Mesendoderm (in vitro differentiated cells): ENCODE results near the gene EME2.

ENCODE experiments used
- DNase-seq: peaks from one replicate; pipeline ENCODE4 v3.0.0; 2013
- H2AK5ac ChIP-seq: 2 replicates; pipeline ENCODE4 v1.6.1; 2013; ENCODE audit warnings: low read length, inconsistent platforms
- H2BK120ac ChIP-seq: 2 replicates; pipeline ENCODE4 v1.6.1; 2013; ENCODE audit warnings: low read depth, mild to moderate bottlenecking, low read length, moderate library complexity, mixed read lengths
- H2BK15ac ChIP-seq: replicated peaks from 2 replicates; pipeline ENCODE4 v1.6.1; 2013; ENCODE audit warnings: low read depth, mild to moderate bottlenecking, moderate library complexity
- H2BK5ac ChIP-seq: 2 replicates; pipeline ENCODE4 v1.6.1; 2013; ENCODE audit warnings: low read length, inconsistent platforms
- H3K18ac ChIP-seq: 2 replicates; pipeline ENCODE4 v1.6.1; 2013; ENCODE audit warnings: mild to moderate bottlenecking, low read length, mixed read lengths
- H3K23ac ChIP-seq: one replicate; pipeline ENCODE4 v1.6.1; 2013; ENCODE audit warnings: low read length
- H3K27ac ChIP-seq: 2 replicates; pipeline ENCODE4 v1.5.1; 2013; ENCODE audit warnings: low read depth, mild to moderate bottlenecking, inconsistent platforms, low read length, moderate library complexity
- H3K27me3 ChIP-seq: 2 replicates; pipeline ENCODE4 v1.6.1; 2013; ENCODE audit warnings: low read length, control low read depth, mild to moderate bottlenecking, inconsistent platforms; ENCODE audit not compliant: insufficient read depth, poor library complexity
- H3K36me3 ChIP-seq: 2 replicates; pipeline ENCODE4 v1.6.1; 2013; ENCODE audit warnings: low read length, inconsistent platforms; ENCODE audit not compliant: control insufficient read depth, insufficient read depth
- H3K4ac ChIP-seq: one replicate; pipeline ENCODE4 v1.6.1; 2013; ENCODE audit warnings: low read depth, mild to moderate bottlenecking, low read length, moderate library complexity
- H3K4me1 ChIP-seq: 2 replicates; pipeline ENCODE4 v1.6.1; 2013; ENCODE audit warnings: low read depth, low read length, inconsistent platforms; ENCODE audit not compliant: control insufficient read depth
- H3K4me2 ChIP-seq: 2 replicates; pipeline ENCODE4 v1.6.1; 2013; ENCODE audit warnings: low read length
- H3K4me3 ChIP-seq: 2 replicates; pipeline ENCODE4 v1.5.1; 2013; ENCODE audit warnings: mild to moderate bottlenecking, low read length
- H3K56ac ChIP-seq: one replicate; pipeline ENCODE4 v1.6.1; 2013; ENCODE audit warnings: low read length
- H3K79me1 ChIP-seq: 2 replicates; pipeline ENCODE4 v1.6.1; 2013; ENCODE audit warnings: low read length, inconsistent platforms
- H3K79me2 ChIP-seq: 2 replicates; pipeline ENCODE4 v1.6.1; 2013; ENCODE audit warnings: mild to moderate bottlenecking, low read length; ENCODE audit not compliant: control insufficient read depth, insufficient read depth
- H3K9ac ChIP-seq: 2 replicates; pipeline ENCODE4 v1.6.1; 2013; ENCODE audit warnings: low read length, inconsistent platforms
- H4K5ac ChIP-seq: one replicate; pipeline ENCODE4 v1.6.1; 2013; ENCODE audit warnings: low read length
- H4K8ac ChIP-seq: one replicate; pipeline ENCODE4 v1.6.1; 2013; ENCODE audit warnings: low read depth, mild to moderate bottlenecking, control low read depth, low read length, moderate library complexity
- WGBS: extraction: QIAGEN DNeasy Blood & Tissue Kit; methylation state at CpG from one replicate; pipeline ENCODE4 v1.1.7; 2013; ENCODE audit warnings: low lambda C conversion rate, missing lambda C conversion rate; ENCODE audit not compliant: insufficient coverage; ENCODE audit errors: extremely low coverage; 5-methylcytosine and 5-hydroxymethylcytosine counted together

EME2 gene

DNA sequence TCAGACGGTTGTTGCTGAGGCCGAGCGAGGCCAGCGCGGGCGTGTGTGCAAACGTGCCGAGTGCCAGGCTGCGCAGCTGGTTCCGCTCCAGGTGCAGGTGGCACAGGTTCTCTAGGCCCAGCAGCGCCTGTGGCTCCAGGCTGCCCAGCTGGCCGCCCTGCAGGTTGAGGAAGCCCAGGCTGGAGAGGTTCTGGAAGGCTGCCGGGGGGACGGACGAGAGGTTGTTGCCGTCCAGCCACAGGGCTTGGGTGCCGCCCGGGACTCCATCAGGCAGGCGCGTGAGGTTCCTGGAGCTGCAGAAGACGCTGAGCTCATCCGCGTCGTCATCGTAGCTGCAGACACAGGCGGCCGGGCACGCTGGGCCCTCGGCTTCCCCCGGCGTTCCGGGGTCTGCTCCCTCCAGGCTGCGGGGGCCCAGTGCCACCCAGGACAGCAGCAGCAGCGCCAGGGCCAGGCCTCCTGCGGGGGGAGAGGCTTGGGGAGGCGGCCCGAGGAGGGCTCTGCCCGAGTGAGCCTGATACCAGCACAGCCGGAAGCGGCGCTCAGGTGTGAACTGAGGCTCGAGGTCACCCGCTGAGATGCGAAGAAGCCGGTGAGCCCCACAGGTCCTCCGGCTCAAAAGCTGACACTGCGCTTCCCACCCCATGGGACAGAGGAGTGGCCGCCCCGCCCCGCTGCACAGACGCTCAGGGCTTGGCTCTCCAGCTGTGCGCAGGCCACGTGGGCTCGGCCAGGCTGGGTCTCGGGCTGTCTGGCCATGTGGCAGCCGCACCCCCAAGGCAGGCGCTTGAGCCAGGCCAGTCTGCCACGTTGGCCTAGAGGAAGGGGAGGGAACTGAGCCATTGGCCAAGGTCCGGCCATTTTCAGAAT lies 19.6 kb downstream of the EME2 start:
- no peaks in the 10 kb centered on the region for H3K36me3 ChIP-seq
- DNase-seq, result no peak
- no peak overlapping the region for H4K8ac ChIP-seq
- H3K4me1 ChIP-seq, result no peaks in the 10 kb centered on the region
- H3K23ac ChIP-seq, result no peak overlapping the region
- WGBS, result no CpG with 5 or more reads among the region's 59 CpGs
- no peak overlapping the region for H2BK5ac ChIP-seq
- no peak overlapping the region for H2BK120ac ChIP-seq
- no peak overlapping the region for H3K18ac ChIP-seq
- no peaks in the 10 kb centered on the region for H3K27me3 ChIP-seq
- no peak overlapping the region for H3K56ac ChIP-seq
- no peak overlapping the region for H3K4me2 ChIP-seq
- no peak overlapping the region for H2AK5ac ChIP-seq
- H3K4me3 ChIP-seq, result no peak overlapping the region
- H2BK15ac ChIP-seq, result no peak overlapping the region
- H3K27ac ChIP-seq, result no peak overlapping the region
- H3K9ac ChIP-seq, result no peak overlapping the region
- H3K79me1 ChIP-seq, result peaks cover 2% of the 10 kb centered on the region
- H4K5ac ChIP-seq, result no peak overlapping the region
- no peaks in the 10 kb centered on the region for H3K79me2 ChIP-seq
- no peak overlapping the region for H3K4ac ChIP-seq

DNA sequence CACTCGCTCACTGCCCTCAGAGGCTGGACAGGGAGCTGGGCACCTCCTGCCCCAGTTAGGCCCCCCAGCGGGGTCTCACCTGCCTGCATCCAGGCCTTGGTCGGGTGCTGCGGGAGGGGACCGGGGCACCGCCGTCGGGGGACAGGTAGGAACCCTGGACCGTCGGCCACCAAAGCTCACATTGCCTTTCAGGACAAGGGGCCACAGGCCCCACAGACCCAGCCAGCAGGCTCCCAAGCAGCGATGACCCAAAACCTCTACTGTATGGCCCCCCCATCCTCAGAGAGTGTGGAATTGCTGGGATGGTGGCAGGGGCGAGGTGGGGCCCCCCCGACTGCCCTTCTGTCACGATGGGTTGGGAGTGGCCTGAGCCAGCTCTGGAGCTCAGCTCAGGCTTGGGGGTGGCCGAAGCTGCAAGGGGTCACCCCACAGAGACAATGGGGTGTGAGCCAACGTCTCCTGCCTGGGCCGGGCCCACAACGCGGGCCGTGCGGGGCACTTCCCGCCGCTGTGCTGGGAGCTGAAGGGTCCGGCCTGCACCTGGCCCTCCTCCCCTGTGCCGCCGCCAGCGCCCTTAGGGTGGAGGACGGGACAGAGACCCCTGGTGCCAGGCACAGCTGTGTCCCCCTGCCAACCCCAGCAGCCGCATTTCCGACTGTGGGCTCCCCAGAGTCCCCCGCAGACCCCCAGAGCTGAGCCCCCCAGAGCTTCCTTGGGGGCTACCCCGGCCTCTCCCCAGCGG lies 20.4 kb downstream of the EME2 start:
- DNase-seq, result no peak
- H2BK120ac ChIP-seq, result no peak overlapping the region
- H3K4me3 ChIP-seq, result no peak overlapping the region
- no peak overlapping the region for H3K4ac ChIP-seq
- no peaks in the 10 kb centered on the region for H3K79me1 ChIP-seq
- no peak overlapping the region for H2BK5ac ChIP-seq
- H4K8ac ChIP-seq, result no peak overlapping the region
- no peak overlapping the region for H3K56ac ChIP-seq
- H3K79me2 ChIP-seq, result no peaks in the 10 kb centered on the region
- no peaks in the 10 kb centered on the region for H3K27me3 ChIP-seq
- H3K9ac ChIP-seq, result no peak overlapping the region
- WGBS, result no CpG with 5 or more reads among the region's 33 CpGs
- H3K4me2 ChIP-seq, result no peak overlapping the region
- no peak overlapping the region for H2AK5ac ChIP-seq
- H3K23ac ChIP-seq, result no peak overlapping the region
- H3K36me3 ChIP-seq, result no peaks in the 10 kb centered on the region
- H4K5ac ChIP-seq, result no peak overlapping the region
- H3K4me1 ChIP-seq, result no peaks in the 10 kb centered on the region
- no peak overlapping the region for H3K18ac ChIP-seq
- no peak overlapping the region for H2BK15ac ChIP-seq
- no peak overlapping the region for H3K27ac ChIP-seq

GRCh38 chr16:1793578-1794220 lies 21.1 kb downstream of the EME2 start, which contains the start of gene IGFALS:
Gene IGFALS, minus strand, starts transcription at chr16:1793705. Its CDS starts 53 bp downstream, at chr16:1793652.
- Histone ChIP-seq H2BK5ac (no peak within 1 kb of the TSS), H3K18ac (no peak within 1 kb of the TSS), H3K4ac (no peak within 1 kb of the TSS), H3K4me1 (no peaks in the 10 kb centered on the region), H3K36me3 (no peaks in the 10 kb centered on the region), H3K79me2 (no peaks in the 10 kb centered on the region), H4K5ac (no peak within 1 kb of the TSS), H3K79me1 (no peaks in the 10 kb centered on the region), H3K27ac (no peak within 1 kb of the TSS), H3K56ac (no peak within 1 kb of the TSS), H3K4me3 (no peak within 1 kb of the TSS), H3K9ac (no peak within 1 kb of the TSS), H3K4me2 (no peak within 1 kb of the TSS), H3K23ac (no peak within 1 kb of the TSS), H2BK15ac (no peak within 1 kb of the TSS), H3K27me3 (no peaks in the 10 kb centered on the region), H2BK120ac (no peak within 1 kb of the TSS), H4K8ac (no peak within 1 kb of the TSS), H2AK5ac (no peak within 1 kb of the TSS)
- WGBS, result no CpG with 5 or more reads among the region's 28 CpGs
- no peak for DNase-seq

GRCh38 chr16:1794221-1794871 lies 21.7 kb downstream of the EME2 start:
- Histone ChIP-seq H3K4me3 (no peak overlapping the region), H2BK5ac (no peak overlapping the region), H3K56ac (no peak overlapping the region), H2BK120ac (no peak overlapping the region), H3K36me3 (no peaks in the 10 kb centered on the region), H3K4me2 (no peak overlapping the region), H3K79me2 (no peaks in the 10 kb centered on the region), H3K27me3 (no peaks in the 10 kb centered on the region), H2AK5ac (no peak overlapping the region), H4K5ac (no peak overlapping the region), H3K18ac (no peak overlapping the region), H4K8ac (no peak overlapping the region), H3K9ac (no peak overlapping the region), H3K23ac (no peak overlapping the region), H3K4ac (no peak overlapping the region), H3K4me1 (no peaks in the 10 kb centered on the region), H3K27ac (no peak overlapping the region), H2BK15ac (no peak overlapping the region), H3K79me1 (no peaks in the 10 kb centered on the region)
- DNase-seq, result no peak
- WGBS, result no CpG with 5 or more reads among the region's 18 CpGs

DNA sequence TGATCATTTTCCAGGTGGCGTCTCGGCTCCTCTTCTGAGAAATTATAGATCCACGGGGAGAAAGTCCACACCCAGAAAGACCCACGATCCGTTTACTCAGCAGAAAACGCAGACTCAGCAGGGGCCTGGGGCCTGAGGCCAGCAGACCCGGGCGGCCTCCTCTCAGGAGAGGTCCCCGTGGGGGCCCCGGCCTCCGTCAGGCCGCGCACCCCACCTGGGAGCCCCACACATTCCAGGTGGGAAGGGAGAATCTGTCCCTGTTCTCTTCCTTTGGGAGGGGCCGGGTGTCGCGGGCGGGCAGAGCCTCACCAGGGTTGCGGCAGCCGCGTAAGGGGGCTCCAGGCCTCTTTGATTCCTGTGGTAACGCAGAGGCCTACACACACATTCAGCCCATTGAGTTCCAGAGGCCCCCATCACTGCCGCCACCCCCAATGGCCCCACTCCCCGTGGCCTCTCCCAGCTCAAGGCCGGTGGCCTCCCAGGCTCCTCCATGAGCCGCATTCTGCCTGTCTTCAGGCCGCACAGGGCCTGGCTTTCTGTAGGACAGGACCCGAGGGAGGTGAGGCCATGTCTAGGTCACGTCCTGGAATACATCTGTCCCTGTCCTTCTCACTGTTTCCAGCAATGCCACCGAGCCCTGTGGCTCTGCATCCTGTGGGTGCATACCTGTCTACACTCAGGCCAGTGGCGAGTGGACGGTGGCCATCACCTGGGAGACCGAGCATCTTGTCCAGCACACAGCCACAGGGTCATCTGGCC lies 22.5 kb downstream of the EME2 start:
- Histone ChIP-seq H3K56ac (no peak overlapping the region), H2AK5ac (no peak overlapping the region), H3K9ac (no peak overlapping the region), H2BK15ac (no peak overlapping the region), H3K23ac (no peak overlapping the region), H3K36me3 (no peaks in the 10 kb centered on the region), H3K79me2 (no peaks in the 10 kb centered on the region), H4K8ac (no peak overlapping the region), H3K79me1 (no peaks in the 10 kb centered on the region), H3K4me3 (no peak overlapping the region), H3K27me3 (no peaks in the 10 kb centered on the region), H2BK120ac (no peak overlapping the region), H3K4me1 (no peaks in the 10 kb centered on the region), H4K5ac (no peak overlapping the region), H3K4ac (no peak overlapping the region), H3K4me2 (no peak overlapping the region), H3K27ac (no peak overlapping the region), H2BK5ac (no peak overlapping the region), H3K18ac (no peak overlapping the region)
- WGBS, result no CpG with 5 or more reads among the region's 32 CpGs
- DNase-seq, result no peak
